SK-N-MC (cell line): ENCODE data around the gene C1QTNF8.

Experiments used
- DNase-seq: peaks from one replicate; pipeline ENCODE4 v3.0.0-alpha.2; 2011; ENCODE audit warnings: low read depth, low spot score
- H3K27ac ChIP-seq: fragments of 200-600 bp; sonication (generic); 2 replicates; pipeline ENCODE4 v1.5.1; 2016; ENCODE audit warnings: mixed run types
- H3K36me3 ChIP-seq: fragments of 200-600 bp; sonication (generic); 2 replicates; pipeline ENCODE4 v1.6.1; 2017; ENCODE audit warnings: antibody characterized with exemption, low read length, mixed read lengths; ENCODE audit not compliant: insufficient read depth
- H3K4me3 ChIP-seq: fragments of 200-600 bp; sonication (generic); 2 replicates; pipeline ENCODE4 v1.5.1; 2016
- H3K9ac ChIP-seq: fragments of 200-600 bp; sonication (generic); 2 replicates; pipeline ENCODE4 v1.8.0; 2017; ENCODE audit warnings: mixed run types, mixed read lengths; ENCODE audit not compliant: insufficient read length
- H3K9me3 ChIP-seq: fragments of 200-600 bp; sonication (generic); 2 replicates; pipeline ENCODE4 v1.6.1; 2017; ENCODE audit warnings: low read depth, mild to moderate bottlenecking, antibody characterized with exemption, low read length, moderate library complexity, mixed read lengths
- EZH2 ChIP-seq: fragments of 200-600 bp; sonication (generic); IDR thresholded peaks from one replicate; pipeline ENCODE4 v1.6.1; 2017; ENCODE audit warnings: antibody characterized with exemption
- FOXP2 ChIP-seq: optimal IDR thresholded peaks from 2 replicates; pipeline ENCODE3; 2011; ENCODE audit warnings: mild to moderate bottlenecking, moderate library complexity; ENCODE audit not compliant: insufficient read depth; ENCODE audit errors: extremely low read length, control extremely low read depth
- POLR2AphosphoS5 ChIP-seq: IDR thresholded peaks from 2 replicates; pipeline ENCODE4 v1.6.1; 2012; ENCODE audit warnings: mild to moderate bottlenecking, low read depth, low read length, borderline replicate concordance

C1QTNF8 gene, protein sequence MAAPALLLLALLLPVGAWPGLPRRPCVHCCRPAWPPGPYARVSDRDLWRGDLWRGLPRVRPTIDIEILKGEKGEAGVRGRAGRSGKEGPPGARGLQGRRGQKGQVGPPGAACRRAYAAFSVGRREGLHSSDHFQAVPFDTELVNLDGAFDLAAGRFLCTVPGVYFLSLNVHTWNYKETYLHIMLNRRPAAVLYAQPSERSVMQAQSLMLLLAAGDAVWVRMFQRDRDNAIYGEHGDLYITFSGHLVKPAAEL

DNA sequence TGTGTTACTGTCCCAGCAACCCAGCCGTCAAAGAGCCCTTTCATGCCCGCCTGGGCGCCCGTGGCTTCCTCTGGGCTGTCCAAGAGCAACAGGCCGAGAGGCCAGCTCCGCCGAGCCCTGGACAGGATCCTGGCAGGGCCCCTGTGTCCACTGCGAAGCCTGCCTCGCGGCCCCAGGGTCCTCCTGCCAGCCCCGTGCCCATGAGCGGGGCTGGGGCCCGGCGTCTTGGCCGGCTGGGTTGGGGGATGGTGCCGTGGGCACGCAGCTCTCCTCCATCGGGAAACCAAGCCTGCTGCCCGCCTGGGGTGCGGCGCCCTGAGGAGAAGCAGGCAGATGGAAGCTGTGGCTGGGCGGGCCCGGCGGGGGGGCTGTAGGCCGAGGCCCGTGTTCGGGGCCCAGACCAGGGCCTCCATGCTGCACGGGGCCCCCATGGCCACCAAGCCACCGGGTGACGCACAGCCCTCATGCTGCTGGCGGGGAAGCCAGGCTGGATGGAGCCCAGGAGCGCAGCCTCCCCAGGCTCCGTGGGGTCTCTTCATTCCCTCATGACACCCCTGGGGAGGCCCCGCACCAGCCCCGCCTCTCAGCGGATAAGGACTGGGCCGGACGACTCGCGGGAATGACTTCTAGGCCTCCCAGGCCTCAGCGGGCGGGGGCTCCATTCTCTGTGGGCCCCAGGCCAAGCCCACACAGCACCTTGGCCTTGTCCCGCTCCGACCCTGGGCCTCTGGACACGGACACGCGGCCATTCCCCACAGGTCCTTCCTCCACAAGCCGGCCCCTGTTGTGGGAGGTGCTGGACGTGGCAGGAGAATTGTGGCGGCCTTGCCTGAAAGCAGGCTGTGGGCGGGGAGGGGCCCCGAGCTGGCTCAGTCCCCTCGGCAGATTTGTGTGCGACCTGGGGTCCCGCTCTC lies at the start of gene C1QTNF8:
TSS of gene C1QTNF8 (minus strand) at position 76 of the 914 bp plus-strand sequence. CDS start 1,322 bp downstream, outside the sequence.
- TF ChIP-seq EZH2 (no peak), FOXP2 (no peak)
- Histone ChIP-seq H3K9ac (no peak within 1 kb of the TSS), H3K27ac (no peak within 1 kb of the TSS)

GRCh38 chr16:1145383-1146100 lies 49.5 kb upstream of the C1QTNF8 start:
- no peak overlapping the region for H3K27ac ChIP-seq
- TF ChIP-seq FOXP2 (no peak), POLR2AphosphoS5 (no peak), EZH2 (no peak)
- no peak for DNase-seq
- no peaks in the 10 kb centered on the region for H3K9me3 ChIP-seq
- H3K9ac ChIP-seq, result no peak overlapping the region
- H3K4me3 ChIP-seq, result no peak overlapping the region
- no peaks in the 10 kb centered on the region for H3K36me3 ChIP-seq

More for the DNA sequence above, at the start of gene C1QTNF8:
- DNase-seq, result no peak
- no peaks in the 10 kb centered on the region for H3K36me3 ChIP-seq
- no peaks in the 10 kb centered on the region for H3K9me3 ChIP-seq
- no peak within 1 kb of the TSS for H3K4me3 ChIP-seq

DNA sequence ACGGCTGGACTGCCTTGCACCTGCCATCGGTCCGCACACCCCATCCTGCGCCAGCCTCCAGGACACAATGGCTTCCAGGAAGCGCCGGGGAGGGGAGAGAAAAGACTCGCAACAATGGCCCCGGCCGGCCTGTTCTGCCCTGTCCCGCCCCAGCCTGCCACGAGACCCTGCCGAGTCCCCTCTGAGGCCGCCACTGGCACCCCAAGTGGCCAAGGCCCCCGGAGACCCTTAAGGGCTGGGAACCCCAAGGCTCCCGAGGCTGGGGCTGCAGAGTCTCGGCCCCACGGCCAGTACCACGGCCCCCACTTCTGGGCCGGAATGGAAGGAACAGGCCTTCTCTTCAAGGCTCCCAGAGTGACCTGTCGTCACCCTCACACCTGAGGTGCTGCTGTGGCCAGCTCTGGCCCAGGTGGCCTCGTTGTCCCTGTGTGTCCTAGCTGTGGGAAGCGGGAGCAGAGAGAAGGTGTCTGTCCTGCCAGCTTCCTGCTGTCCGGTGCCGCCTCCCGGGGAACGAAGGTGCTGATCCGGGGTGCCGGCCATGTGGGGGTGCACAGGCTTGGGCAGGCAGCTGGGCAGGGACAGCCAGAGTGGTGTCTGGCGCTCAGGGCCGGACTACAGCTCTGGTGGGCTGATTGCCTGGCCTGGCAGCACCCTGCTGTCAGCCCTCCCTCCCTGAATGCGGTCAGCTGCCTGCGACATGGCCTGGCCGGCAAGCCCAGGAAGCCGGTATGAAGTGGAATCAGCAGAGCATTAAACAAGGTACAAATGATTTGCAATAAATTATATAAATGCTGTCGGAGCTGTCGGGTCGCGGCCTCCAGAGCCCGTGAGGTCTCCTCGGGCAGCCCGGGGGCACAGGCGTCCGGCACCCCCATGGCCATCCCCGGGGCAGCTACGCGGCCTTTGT lies 48.7 kb upstream of the C1QTNF8 start:
- H3K4me3 ChIP-seq, result no peak overlapping the region
- TF ChIP-seq EZH2 (no peak), FOXP2 (no peak), POLR2AphosphoS5 (no peak)
- no peaks in the 10 kb centered on the region for H3K9me3 ChIP-seq
- no peaks in the 10 kb centered on the region for H3K36me3 ChIP-seq
- no peak overlapping the region for H3K27ac ChIP-seq
- no peak for DNase-seq
- no peak overlapping the region for H3K9ac ChIP-seq

GRCh38 chr16:1143761-1144450 lies 47.9 kb upstream of the C1QTNF8 start:
- H3K27ac ChIP-seq, result no peak overlapping the region
- no peaks in the 10 kb centered on the region for H3K36me3 ChIP-seq
- TF ChIP-seq FOXP2 (no peak), POLR2AphosphoS5 (no peak), EZH2 (no peak)
- H3K9me3 ChIP-seq, result no peaks in the 10 kb centered on the region
- no peak overlapping the region for H3K9ac ChIP-seq
- no peak overlapping the region for H3K4me3 ChIP-seq
- no peak for DNase-seq

- Histone ChIP-seq H3K27ac (no peak overlapping the region), H3K9me3 (no peaks in the 10 kb centered on the region), H3K36me3 (no peaks in the 10 kb centered on the region), H3K9ac (no peak overlapping the region), H3K4me3 (no peak overlapping the region)
- no peak for DNase-seq
- no peak for TF ChIP-seq EZH2
- no peak for TF ChIP-seq POLR2AphosphoS5
- no peak for TF ChIP-seq FOXP2
Measured at GRCh38 chr16:1142911-1143310, 46.9 kb upstream of the C1QTNF8 start.

GRCh38 chr16:1141716-1142115 lies 45.7 kb upstream of the C1QTNF8 start:
- H3K4me3 ChIP-seq, result no peak overlapping the region
- no peaks in the 10 kb centered on the region for H3K9me3 ChIP-seq
- no peak overlapping the region for H3K9ac ChIP-seq
- no peak overlapping the region for H3K27ac ChIP-seq
- DNase-seq, result no peak
- H3K36me3 ChIP-seq, result no peaks in the 10 kb centered on the region
- no peak for TF ChIP-seq EZH2
- TF ChIP-seq POLR2AphosphoS5, result no peak
- TF ChIP-seq FOXP2, result no peak

GRCh38 chr16:1141191-1141590 lies 45.1 kb upstream of the C1QTNF8 start:
- Histone ChIP-seq H3K9ac (no peak overlapping the region), H3K9me3 (no peaks in the 10 kb centered on the region), H3K27ac (no peak overlapping the region), H3K4me3 (no peak overlapping the region), H3K36me3 (no peaks in the 10 kb centered on the region)
- TF ChIP-seq EZH2 (no peak), FOXP2 (no peak), POLR2AphosphoS5 (no peak)
- DNase-seq, result no peak
